ENCODE results near the gene GAK.

Gene GAK

GRCh38 chr4:911871-912490 lies 20.1 kb downstream of the GAK start:
- no peak for DNase-seq (ENCODE audit: low spot score)
- in situ Hi-C loops (cut with MboI; ENCODE audit: low sequenced_read_pairs, unreplicated experiment) = no loop called here
- no peak for TF ChIP-seq CTCF (IDR thresholded peaks at IDR 0.05; ENCODE audit: borderline replicate concordance, control extremely low read depth, extremely low read depth, insufficient read depth, missing control alignments)

- no peak for DNase-seq (ENCODE audit: low spot score)
- in situ Hi-C loops (cut with MboI; ENCODE audit: low sequenced_read_pairs, unreplicated experiment) = no loop called here
- TF ChIP-seq CTCF (IDR thresholded peaks at IDR 0.05; ENCODE audit: borderline replicate concordance, control extremely low read depth, extremely low read depth, insufficient read depth, missing control alignments) = no peak
Observed at GRCh38 chr4:911221-911751, 20.8 kb downstream of the GAK start.

GRCh38 chr4:910366-911091 lies 21.6 kb downstream of the GAK start:
- in situ Hi-C loops (cut with MboI; ENCODE audit: low sequenced_read_pairs, unreplicated experiment) = no loop called here
- TF ChIP-seq CTCF (IDR thresholded peaks at IDR 0.05; ENCODE audit: borderline replicate concordance, control extremely low read depth, extremely low read depth, insufficient read depth, missing control alignments) = no peak
- DNase-seq (ENCODE audit: low spot score) = no peak

- no peak for DNase-seq (ENCODE audit: low spot score)
- in situ Hi-C loops (cut with MboI; ENCODE audit: low sequenced_read_pairs, unreplicated experiment) = no loop called here
Observed at GRCh38 chr4:909821-910220, 22.3 kb downstream of the GAK start.

GRCh38 chr4:909131-909571 lies 23.0 kb downstream of the GAK start:
- TF ChIP-seq CTCF (IDR thresholded peaks at IDR 0.05; ENCODE audit: borderline replicate concordance, control extremely low read depth, extremely low read depth, insufficient read depth, missing control alignments) = no peak
- in situ Hi-C loops (cut with MboI; ENCODE audit: low sequenced_read_pairs, unreplicated experiment) = no loop called here
- no peak for DNase-seq (ENCODE audit: low spot score)

More at GRCh38 chr4:909821-910220, 22.3 kb downstream of the GAK start:
- TF ChIP-seq CTCF (IDR thresholded peaks at IDR 0.05; ENCODE audit: borderline replicate concordance, control extremely low read depth, extremely low read depth, insufficient read depth, missing control alignments) = no peak

- DNase-seq (ENCODE audit: low spot score) = no peak
- in situ Hi-C loops (cut with MboI; ENCODE audit: low sequenced_read_pairs, unreplicated experiment) = no loop called here
- no peak for TF ChIP-seq CTCF (IDR thresholded peaks at IDR 0.05; ENCODE audit: borderline replicate concordance, control extremely low read depth, extremely low read depth, insufficient read depth, missing control alignments)
Observed at GRCh38 chr4:907691-908425, 24.3 kb downstream of the GAK start.
